GM23338 (cell line): Measurements from ENCODE around the gene RPS15. TPM values are rescaled to one million over a fixed set of nuclear protein-coding genes. Genes with fewer than 3 reads are reported as not detected.

Source experiments
- ATAC-seq: fragments of 200-7000 bp; cut with Tn5 transposase; 3 replicates; pipeline ENCODE4 v1.9.1; 2020
- DNase-seq: peaks from one replicate; pipeline ENCODE4 v3.0.0-alpha.2; 2015; ENCODE audit warnings: low spot score
- H2AFZ ChIP-seq: fragments of 200-600 bp; sonication (generic); 2 replicates; pipeline ENCODE4 v1.8.0; 2016; ENCODE audit warnings: antibody characterized with exemption, mild to moderate bottlenecking, moderate library complexity
- H3F3A ChIP-seq: fragments of 200-600 bp; sonication (generic); replicated peaks from 2 replicates; pipeline ENCODE4 v1.8.0; 2017; ENCODE audit warnings: antibody characterized with exemption, mixed run types, low read depth
- H3K27ac ChIP-seq: fragments of 200-600 bp; sonication (generic); 2 replicates; pipeline ENCODE4 v1.6.1; 2016; ENCODE audit warnings: low read depth
- H3K27me3 ChIP-seq: fragments of 200-600 bp; sonication (generic); 2 replicates; pipeline ENCODE4 v1.8.0; 2016; ENCODE audit warnings: mild to moderate bottlenecking, mixed run types, moderate library complexity; ENCODE audit not compliant: insufficient read depth
- H3K36me3 ChIP-seq: fragments of 200-600 bp; sonication (generic); 2 replicates; pipeline ENCODE4 v1.8.0; 2016; ENCODE audit warnings: mild to moderate bottlenecking; ENCODE audit not compliant: insufficient read depth
- H3K4me1 ChIP-seq: fragments of 200-600 bp; sonication (generic); 2 replicates; pipeline ENCODE4 v1.8.0; 2016; ENCODE audit warnings: mild to moderate bottlenecking, moderate library complexity; ENCODE audit not compliant: insufficient read depth
- H3K4me2 ChIP-seq: fragments of 200-600 bp; sonication (generic); 2 replicates; pipeline ENCODE4 v1.7.1; 2017; ENCODE audit warnings: mixed run types
- H3K4me3 ChIP-seq: fragments of 200-600 bp; sonication (generic); 2 replicates; pipeline ENCODE4 v1.6.1; 2016; ENCODE audit warnings: mixed run types
- H3K79me2 ChIP-seq: fragments of 200-600 bp; sonication (generic); replicated peaks from 2 replicates; pipeline ENCODE4 v1.8.0; 2017; ENCODE audit warnings: mild to moderate bottlenecking; ENCODE audit not compliant: insufficient read depth
- H3K9me2 ChIP-seq: fragments of 200-600 bp; sonication (generic); 2 replicates; pipeline ENCODE4 v1.8.0; 2017; ENCODE audit not compliant: insufficient read depth
- H4K20me1 ChIP-seq: fragments of 200-600 bp; sonication (generic); replicated peaks from 2 replicates; pipeline ENCODE4 v1.8.0; 2017; ENCODE audit warnings: mild to moderate bottlenecking; ENCODE audit not compliant: insufficient read depth
- H3K27ac Mint-ChIP-seq: 2 replicates; pipeline ENCODE4 v1.8.0; 2020; ENCODE audit warnings: inconsistent platforms, mild to moderate bottlenecking, moderate library complexity, mixed read lengths
- H3K27me3 Mint-ChIP-seq: 3 replicates; pipeline ENCODE4 v1.8.0; 2022; ENCODE audit warnings: low read depth, mild to moderate bottlenecking, moderate library complexity, mixed read lengths, inconsistent platforms; ENCODE audit not compliant: insufficient read depth, poor library complexity
- H3K36me3 Mint-ChIP-seq: 3 replicates; pipeline ENCODE4 v1.8.0; 2021; ENCODE audit warnings: low read depth, mild to moderate bottlenecking, inconsistent platforms, moderate library complexity, mixed read lengths
- H3K4me1 Mint-ChIP-seq: 3 replicates; pipeline ENCODE4 v1.8.0; 2020; ENCODE audit warnings: mild to moderate bottlenecking, inconsistent platforms, mixed read lengths
- H3K4me3 Mint-ChIP-seq: 3 replicates; pipeline ENCODE4 v1.8.0; 2021; ENCODE audit warnings: moderate library complexity, mild to moderate bottlenecking, inconsistent platforms, mixed read lengths
- H3K9me3 Mint-ChIP-seq: 3 replicates; pipeline ENCODE4 v1.8.0; 2020; ENCODE audit warnings: moderate library complexity, mild to moderate bottlenecking, inconsistent platforms, mixed read lengths
- CREB1 ChIP-seq: fragments of 250-450 bp; sonication (Bioruptor Pico); IDR thresholded peaks from 2 replicates; pipeline ENCODE4 v1.5.0; 2020; ENCODE audit warnings: low read depth, mild to moderate bottlenecking, moderate library complexity
- EZH2 ChIP-seq: fragments of 200-600 bp; sonication (generic); IDR thresholded peaks from one replicate; pipeline ENCODE4 v1.8.0; 2017; ENCODE audit warnings: antibody characterized with exemption, mild to moderate bottlenecking, low read depth; ENCODE audit not compliant: unreplicated experiment
- EZH2phosphoT487 ChIP-seq: fragments of 200-600 bp; sonication (generic); IDR thresholded peaks from one replicate; pipeline ENCODE4 v1.8.1; 2018; ENCODE audit warnings: antibody characterized with exemption; ENCODE audit not compliant: unreplicated experiment
- JUNB ChIP-seq: IDR thresholded peaks from one replicate; pipeline ENCODE4 v1.6.1; 2016; ENCODE audit warnings: antibody characterized with exemption; ENCODE audit not compliant: unreplicated experiment
- POLR2AphosphoS5 ChIP-seq: IDR thresholded peaks from 2 replicates; pipeline ENCODE4 v1.6.1; 2016; ENCODE audit warnings: antibody characterized with exemption, low read depth
- ZNF331 ChIP-seq: fragments of 250-450 bp; sonication (Bioruptor Pico); IDR thresholded peaks from 2 replicates; pipeline ENCODE4 v1.5.0; 2020; ENCODE audit warnings: low read depth, mild to moderate bottlenecking, moderate library complexity
- polyA plus RNA-seq: library from polyadenylated mRNA; unstranded; fragments of >200 nt; fragmentation: Nextera tagmentation; extraction: Ambion mirVana; gene quantifications from 2 replicates; pipeline ENCODE4 v1.2.1, GENCODE V29; 2016
- total RNA-seq: library from RNA; depleted of rRNA; stranded (reverse); fragments of >200 nt; shearing (Covaris generic); gene quantifications from 2 replicates; pipeline ENCODE4 v1.2.3, GENCODE V29; 2014
- TF ChIP-seq, protein P1 (sequence below): IDR thresholded peaks from 2 replicates; pipeline ENCODE4 v1.6.1; 2016; ENCODE audit warnings: antibody characterized with exemption
- TF ChIP-seq, protein P2 (sequence below): IDR thresholded peaks from one replicate; pipeline ENCODE4 v1.6.1; 2018; ENCODE audit warnings: antibody characterized with exemption; ENCODE audit not compliant: unreplicated experiment
- TF ChIP-seq, protein P3 (sequence below), 2 experiments: fragments of 200-600 bp in 1 of 2; sonication (generic) in 1 of 2; conservative IDR thresholded peaks; 2 replicates each; pipeline versions ENCODE4 v1.5.1 to v1.6.1; 2016 to 2017; ENCODE audit warnings: antibody characterized with exemption in 2 of 2, low read depth in 2 of 2, mild to moderate bottlenecking in 2 of 2, moderate library complexity in 1 of 2

Gene RPS15
- total and polyA plus RNA-seq, 2 experiments from 2014 or later: 2,953 to 3,861 TPM

DNA sequence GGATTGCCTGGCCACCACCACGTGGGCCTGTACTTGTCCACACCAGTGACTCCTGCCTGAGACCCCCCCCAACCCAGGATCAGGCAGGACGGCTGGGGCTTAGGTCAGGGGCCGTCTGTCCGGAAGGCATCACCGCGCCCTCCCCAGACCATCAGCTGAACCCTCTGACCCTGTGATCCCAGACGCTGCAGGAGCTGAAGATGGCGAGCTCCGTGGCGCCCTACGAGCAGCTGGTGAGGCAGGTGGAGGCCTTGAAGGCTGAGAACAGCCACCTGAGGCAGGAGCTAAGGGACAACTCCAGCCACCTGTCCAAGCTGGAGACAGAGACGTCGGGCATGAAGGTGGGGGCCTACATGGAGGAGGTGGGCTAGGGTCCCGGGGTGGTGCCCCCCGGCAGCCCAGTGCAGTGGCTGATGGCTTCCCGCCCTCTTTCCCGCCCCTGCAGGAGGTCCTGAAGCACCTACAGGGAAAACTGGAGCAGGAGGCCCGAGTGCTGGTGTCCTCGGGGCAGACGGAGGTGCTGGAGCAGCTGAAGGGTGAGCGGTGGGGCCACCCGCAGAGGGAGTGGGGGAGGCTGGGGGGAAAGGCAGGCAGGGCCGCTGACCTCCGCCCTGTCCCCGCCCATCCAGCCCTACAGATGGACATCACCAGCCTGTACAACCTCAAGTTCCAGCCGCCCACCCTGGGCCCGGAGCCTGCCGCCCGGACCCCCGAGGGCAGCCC is 14.8 kb downstream of the RPS15 start (continued):
- no peak for TF ChIP-seq ZNF331 (CRISPR knock-in tag)
- TF ChIP-seq JUNB: no peak
- TF ChIP-seq, protein P1, sequence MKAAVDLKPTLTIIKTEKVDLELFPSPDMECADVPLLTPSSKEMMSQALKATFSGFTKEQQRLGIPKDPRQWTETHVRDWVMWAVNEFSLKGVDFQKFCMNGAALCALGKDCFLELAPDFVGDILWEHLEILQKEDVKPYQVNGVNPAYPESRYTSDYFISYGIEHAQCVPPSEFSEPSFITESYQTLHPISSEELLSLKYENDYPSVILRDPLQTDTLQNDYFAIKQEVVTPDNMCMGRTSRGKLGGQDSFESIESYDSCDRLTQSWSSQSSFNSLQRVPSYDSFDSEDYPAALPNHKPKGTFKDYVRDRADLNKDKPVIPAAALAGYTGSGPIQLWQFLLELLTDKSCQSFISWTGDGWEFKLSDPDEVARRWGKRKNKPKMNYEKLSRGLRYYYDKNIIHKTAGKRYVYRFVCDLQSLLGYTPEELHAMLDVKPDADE: no peak
- no peak for TF ChIP-seq POLR2AphosphoS5
- TF ChIP-seq CREB1 (CRISPR knock-in tag): no peak
- TF ChIP-seq, protein P2, sequence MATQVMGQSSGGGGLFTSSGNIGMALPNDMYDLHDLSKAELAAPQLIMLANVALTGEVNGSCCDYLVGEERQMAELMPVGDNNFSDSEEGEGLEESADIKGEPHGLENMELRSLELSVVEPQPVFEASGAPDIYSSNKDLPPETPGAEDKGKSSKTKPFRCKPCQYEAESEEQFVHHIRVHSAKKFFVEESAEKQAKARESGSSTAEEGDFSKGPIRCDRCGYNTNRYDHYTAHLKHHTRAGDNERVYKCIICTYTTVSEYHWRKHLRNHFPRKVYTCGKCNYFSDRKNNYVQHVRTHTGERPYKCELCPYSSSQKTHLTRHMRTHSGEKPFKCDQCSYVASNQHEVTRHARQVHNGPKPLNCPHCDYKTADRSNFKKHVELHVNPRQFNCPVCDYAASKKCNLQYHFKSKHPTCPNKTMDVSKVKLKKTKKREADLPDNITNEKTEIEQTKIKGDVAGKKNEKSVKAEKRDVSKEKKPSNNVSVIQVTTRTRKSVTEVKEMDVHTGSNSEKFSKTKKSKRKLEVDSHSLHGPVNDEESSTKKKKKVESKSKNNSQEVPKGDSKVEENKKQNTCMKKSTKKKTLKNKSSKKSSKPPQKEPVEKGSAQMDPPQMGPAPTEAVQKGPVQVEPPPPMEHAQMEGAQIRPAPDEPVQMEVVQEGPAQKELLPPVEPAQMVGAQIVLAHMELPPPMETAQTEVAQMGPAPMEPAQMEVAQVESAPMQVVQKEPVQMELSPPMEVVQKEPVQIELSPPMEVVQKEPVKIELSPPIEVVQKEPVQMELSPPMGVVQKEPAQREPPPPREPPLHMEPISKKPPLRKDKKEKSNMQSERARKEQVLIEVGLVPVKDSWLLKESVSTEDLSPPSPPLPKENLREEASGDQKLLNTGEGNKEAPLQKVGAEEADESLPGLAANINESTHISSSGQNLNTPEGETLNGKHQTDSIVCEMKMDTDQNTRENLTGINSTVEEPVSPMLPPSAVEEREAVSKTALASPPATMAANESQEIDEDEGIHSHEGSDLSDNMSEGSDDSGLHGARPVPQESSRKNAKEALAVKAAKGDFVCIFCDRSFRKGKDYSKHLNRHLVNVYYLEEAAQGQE: no peak
- no peak for TF ChIP-seq EZH2phosphoT487
- no peak for TF ChIP-seq EZH2

DNA sequence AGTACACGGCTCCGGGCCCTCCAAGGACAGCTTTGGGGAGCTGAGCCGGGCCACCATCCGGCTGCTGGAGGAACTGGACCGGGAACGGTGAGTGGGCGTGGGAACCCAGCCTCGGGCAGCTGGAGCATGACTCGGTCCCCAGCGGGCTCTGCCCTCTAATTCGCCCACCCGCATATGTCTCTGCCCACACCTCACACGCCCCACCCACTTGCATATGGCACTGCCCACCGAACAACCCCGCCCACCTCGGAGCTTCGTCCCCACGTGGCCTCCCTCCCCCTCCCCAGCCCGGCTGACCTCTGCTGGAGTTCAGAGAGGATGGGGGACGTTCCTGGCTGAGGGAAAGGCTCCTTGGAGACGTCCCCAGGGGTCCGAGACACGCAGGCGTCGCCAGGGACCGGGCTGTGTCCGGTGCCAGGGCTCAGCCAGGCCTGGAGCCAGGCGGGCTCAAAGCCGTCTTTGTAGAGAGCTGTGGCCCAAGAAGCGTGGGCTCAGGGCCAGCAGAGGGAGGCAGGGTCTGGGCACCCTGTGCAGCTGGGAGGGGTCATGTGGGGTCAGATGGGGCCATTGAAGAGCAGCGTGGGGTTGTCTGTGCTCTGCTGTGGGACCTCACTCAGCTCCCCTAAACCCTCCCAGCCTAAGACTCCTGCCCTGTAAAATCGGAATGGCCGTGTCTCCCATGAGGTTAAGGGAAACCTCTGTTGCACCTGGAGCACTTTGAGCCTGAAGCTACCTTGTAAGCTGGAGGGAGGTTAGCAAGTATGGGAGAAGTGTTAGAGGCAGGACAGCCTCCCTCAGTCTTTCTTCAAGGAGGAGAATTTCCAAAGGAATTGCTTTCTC is 15.5 kb downstream of the RPS15 start:
- no peak for ATAC-seq
- TF ChIP-seq EZH2phosphoT487: no peak
- TF ChIP-seq POLR2AphosphoS5: no peak; the same call in 1 of the 2 replicates
- no peak for TF ChIP-seq JUNB
- TF ChIP-seq, protein P2: no peak
- TF ChIP-seq, protein P3, sequence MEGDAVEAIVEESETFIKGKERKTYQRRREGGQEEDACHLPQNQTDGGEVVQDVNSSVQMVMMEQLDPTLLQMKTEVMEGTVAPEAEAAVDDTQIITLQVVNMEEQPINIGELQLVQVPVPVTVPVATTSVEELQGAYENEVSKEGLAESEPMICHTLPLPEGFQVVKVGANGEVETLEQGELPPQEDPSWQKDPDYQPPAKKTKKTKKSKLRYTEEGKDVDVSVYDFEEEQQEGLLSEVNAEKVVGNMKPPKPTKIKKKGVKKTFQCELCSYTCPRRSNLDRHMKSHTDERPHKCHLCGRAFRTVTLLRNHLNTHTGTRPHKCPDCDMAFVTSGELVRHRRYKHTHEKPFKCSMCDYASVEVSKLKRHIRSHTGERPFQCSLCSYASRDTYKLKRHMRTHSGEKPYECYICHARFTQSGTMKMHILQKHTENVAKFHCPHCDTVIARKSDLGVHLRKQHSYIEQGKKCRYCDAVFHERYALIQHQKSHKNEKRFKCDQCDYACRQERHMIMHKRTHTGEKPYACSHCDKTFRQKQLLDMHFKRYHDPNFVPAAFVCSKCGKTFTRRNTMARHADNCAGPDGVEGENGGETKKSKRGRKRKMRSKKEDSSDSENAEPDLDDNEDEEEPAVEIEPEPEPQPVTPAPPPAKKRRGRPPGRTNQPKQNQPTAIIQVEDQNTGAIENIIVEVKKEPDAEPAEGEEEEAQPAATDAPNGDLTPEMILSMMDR (conservative IDR thresholded peaks at IDR 0.05; ENCODE audit: low read depth in 2 of 2): no peak

More for the DNA sequence above, 15.5 kb downstream of the RPS15 start:
- Mint-ChIP-seq H3K4me1 (peaks cover 33% of the 10 kb centered on the region), H3K27me3 (peaks cover 40% of the 10 kb centered on the region), H3K4me3 (no peak overlapping the region), H3K36me3 (peaks cover 4% of the 10 kb centered on the region), H3K27ac (no peak overlapping the region), H3K9me3 (no peaks in the 10 kb centered on the region; the same call in 2 of the 3 replicates)
- no peak overlapping the region for H2AFZ ChIP-seq
- peak; percentile 56 for DNase-seq
- H3F3A ChIP-seq: peaks cover 24% of the 10 kb centered on the region
- H3K4me2 ChIP-seq: no peak overlapping the region
- H3K27ac ChIP-seq: no peak overlapping the region
- H3K27me3 ChIP-seq: peaks cover 18% of the 10 kb centered on the region
- no peaks in the 10 kb centered on the region for H3K9me2 ChIP-seq
- peaks cover under 1% of the 10 kb centered on the region; the same call in 1 of the 2 replicates for H4K20me1 ChIP-seq
- peaks cover 22% of the 10 kb centered on the region; the same call in 1 of the 2 replicates for H3K4me1 ChIP-seq
- H3K79me2 ChIP-seq: 0 out of 2 replicates have a peak, but pooled peaks cover 3% of the 10 kb centered on the region
- H3K36me3 ChIP-seq: no peaks in the 10 kb centered on the region
- H3K4me3 ChIP-seq: no peak overlapping the region
